Left lobe of liver (tissue), 2 donors: ENCODE results near the gene MN1. TPM values are rescaled to one million over a fixed set of nuclear protein-coding genes. Genes with fewer than 3 reads are reported as not detected.

Source experiments
- ATAC-seq: fragments of 200-7000 bp; cut with Tn5 transposase; one replicate; pipeline ENCODE4 v1.9.1; 2020; ENCODE audit warnings: mild to moderate bottlenecking, moderate library complexity
- DNase-seq: peaks from one replicate; pipeline ENCODE4 v3.0.0-alpha.2; 2020; ENCODE audit warnings: low spot score
- total RNA-seq: library from RNA; stranded (reverse); gene quantifications from one replicate; pipeline ENCODE4 v1.2.1, GENCODE V29; 2021
- donor health status: DM: no; HTN: no; CAD: no; lungs with moderate emphysema.
- donor health status: DM: no; HTN: yes; CAD: no.

The MN1 gene
- total RNA-seq, 1 donor from 2014 or later, result 1.2 TPM

- DNase-seq, result no peak
- ATAC-seq, result no peak
Observed at GRCh38 chr22:27786291-27786932, 15.1 kb downstream of the MN1 start.

- ATAC-seq (no peak), DNase-seq (no peak)
Observed at GRCh38 chr22:27785831-27786230, 15.7 kb downstream of the MN1 start.

GRCh38 chr22:27784120-27784475 is 17.5 kb downstream of the MN1 start:
- DNase-seq, result no peak
- ATAC-seq, result no peak

GRCh38 chr22:27783436-27784119 is 18.0 kb downstream of the MN1 start:
- DNase-seq, result no peak
- ATAC-seq, result no peak

- ATAC-seq (no peak), DNase-seq (no peak)
Observed at GRCh38 chr22:27782088-27782487, 19.5 kb downstream of the MN1 start.

- DNase-seq (no peak), ATAC-seq (no peak)
Observed at GRCh38 chr22:27780161-27780575, 21.4 kb downstream of the MN1 start.

- DNase-seq, result no peak
- no peak for ATAC-seq
Observed at GRCh38 chr22:27779643-27780042, 21.9 kb downstream of the MN1 start.

GRCh38 chr22:27778294-27779090 is 23.1 kb downstream of the MN1 start:
- DNase-seq, result no peak
- ATAC-seq, result no peak

- ATAC-seq, result no peak
Observed at GRCh38 chr22:27777128-27777527, 24.4 kb downstream of the MN1 start.

GRCh38 chr22:27776650-27776958 is 25.0 kb downstream of the MN1 start:
- no peak for ATAC-seq
- no peak for DNase-seq

More at GRCh38 chr22:27777128-27777527, 24.4 kb downstream of the MN1 start:
- DNase-seq, result no peak

GRCh38 chr22:27775758-27776649 is 25.6 kb downstream of the MN1 start:
- no peak for DNase-seq
- ATAC-seq, result no peak

GRCh38 chr22:27775087-27775698 is 26.4 kb downstream of the MN1 start:
- DNase-seq (no peak), ATAC-seq (no peak)

- DNase-seq, result no peak
- no peak for ATAC-seq
Observed at GRCh38 chr22:27774200-27774599, 27.4 kb downstream of the MN1 start.

GRCh38 chr22:27772984-27773498 is 28.5 kb downstream of the MN1 start:
- ATAC-seq, result no peak
- DNase-seq, result no peak

- no peak for ATAC-seq
Observed at GRCh38 chr22:27772081-27772983, 29.2 kb downstream of the MN1 start.

GRCh38 chr22:27771637-27772036 is 29.9 kb downstream of the MN1 start:
- DNase-seq, result no peak

More at GRCh38 chr22:27772081-27772983, 29.2 kb downstream of the MN1 start:
- no peak for DNase-seq

GRCh38 chr22:27769012-27769411 is 32.5 kb downstream of the MN1 start:
- no peak for DNase-seq
- no peak for ATAC-seq

More at GRCh38 chr22:27771637-27772036, 29.9 kb downstream of the MN1 start:
- no peak for ATAC-seq

GRCh38 chr22:27768027-27768653 is 33.4 kb downstream of the MN1 start:
- no peak for DNase-seq
- ATAC-seq, result no peak

- no peak for DNase-seq
- ATAC-seq, result no peak
Observed at GRCh38 chr22:27766679-27767078, 34.9 kb downstream of the MN1 start.
